Kidney glomerular epithelial cell (primary cell): ENCODE data around the gene SLC38A7.

Source experiments
- DNase-seq: peaks from one replicate; lab custom pipeline; 2025; lab: John Stamatoyannopoulos, UW

Gene SLC38A7

DNA sequence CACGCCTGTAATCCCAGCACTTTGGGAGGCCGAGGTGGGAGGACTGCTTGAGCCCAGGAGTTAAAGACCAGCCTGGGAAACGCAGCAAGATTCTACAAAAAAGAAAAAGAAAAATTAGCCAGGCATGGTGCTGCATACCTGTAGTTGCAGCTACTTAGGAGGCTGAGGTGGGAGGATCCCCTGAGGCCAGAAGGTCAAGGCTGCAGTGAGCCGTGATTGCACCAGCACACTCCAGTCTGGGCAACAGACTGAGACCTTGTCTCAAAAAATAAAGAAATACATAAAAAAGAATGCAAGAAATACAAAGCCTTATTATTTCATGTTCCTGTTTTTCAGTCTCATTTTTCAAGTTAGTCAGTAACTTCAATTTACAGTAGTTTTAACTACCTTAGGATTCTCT lies 49.1 kb downstream of the SLC38A7 start:
- no peak for DNase-seq

GRCh38 chr16:58634265-58634802 lies 50.2 kb downstream of the SLC38A7 start:
- DNase-seq = no peak

DNA sequence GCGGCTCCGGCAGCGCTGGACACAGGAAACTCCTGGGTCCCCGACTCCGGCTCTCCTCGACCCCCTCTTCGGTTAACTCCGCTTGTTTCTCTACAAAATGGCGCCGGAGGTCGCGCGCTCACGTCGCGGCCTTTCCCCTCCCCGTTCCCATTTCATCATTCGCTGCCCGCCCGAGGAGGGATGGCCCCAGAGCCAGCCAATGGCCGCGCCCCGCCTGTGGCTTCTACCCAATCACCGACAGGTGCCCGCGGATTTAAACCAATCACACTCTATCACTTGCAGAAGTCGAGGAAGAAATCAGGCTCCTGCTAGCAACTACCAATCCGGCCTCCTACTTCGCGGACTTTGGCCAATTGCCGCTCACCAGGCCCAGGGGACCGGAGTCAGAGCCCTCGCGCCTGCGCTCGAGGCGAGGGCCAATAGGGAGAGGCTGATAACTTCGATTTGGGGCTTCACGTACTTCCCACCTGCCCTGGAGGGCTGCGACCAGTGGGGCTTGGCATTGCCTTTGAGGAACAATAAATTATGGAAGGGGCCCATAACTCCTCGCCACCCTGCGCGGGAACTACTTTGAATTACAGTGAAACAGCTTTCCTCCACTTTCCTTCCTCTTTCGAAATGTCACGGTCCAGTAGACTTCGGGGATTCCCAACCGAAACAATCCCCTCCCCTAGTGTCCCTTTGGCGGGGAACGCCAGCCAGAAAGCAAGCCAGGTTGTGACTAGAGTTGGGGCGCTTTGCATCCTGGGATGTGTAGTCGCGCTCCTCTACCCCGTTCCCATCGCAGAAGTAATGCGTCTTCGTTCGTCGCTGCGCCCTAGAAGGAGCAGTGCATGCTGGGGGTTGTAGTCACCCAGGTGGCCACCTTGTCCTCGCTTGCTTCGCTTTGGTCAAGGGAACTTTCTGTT lies 54.6 kb downstream of the SLC38A7 start, which contains the start of gene CNOT1:
TSS of gene CNOT1 (minus strand) at position 94 of the 908 bp plus-strand sequence. CDS start 30,489 bp downstream, outside the sequence.
- peak; percentile 99 for DNase-seq

DNA sequence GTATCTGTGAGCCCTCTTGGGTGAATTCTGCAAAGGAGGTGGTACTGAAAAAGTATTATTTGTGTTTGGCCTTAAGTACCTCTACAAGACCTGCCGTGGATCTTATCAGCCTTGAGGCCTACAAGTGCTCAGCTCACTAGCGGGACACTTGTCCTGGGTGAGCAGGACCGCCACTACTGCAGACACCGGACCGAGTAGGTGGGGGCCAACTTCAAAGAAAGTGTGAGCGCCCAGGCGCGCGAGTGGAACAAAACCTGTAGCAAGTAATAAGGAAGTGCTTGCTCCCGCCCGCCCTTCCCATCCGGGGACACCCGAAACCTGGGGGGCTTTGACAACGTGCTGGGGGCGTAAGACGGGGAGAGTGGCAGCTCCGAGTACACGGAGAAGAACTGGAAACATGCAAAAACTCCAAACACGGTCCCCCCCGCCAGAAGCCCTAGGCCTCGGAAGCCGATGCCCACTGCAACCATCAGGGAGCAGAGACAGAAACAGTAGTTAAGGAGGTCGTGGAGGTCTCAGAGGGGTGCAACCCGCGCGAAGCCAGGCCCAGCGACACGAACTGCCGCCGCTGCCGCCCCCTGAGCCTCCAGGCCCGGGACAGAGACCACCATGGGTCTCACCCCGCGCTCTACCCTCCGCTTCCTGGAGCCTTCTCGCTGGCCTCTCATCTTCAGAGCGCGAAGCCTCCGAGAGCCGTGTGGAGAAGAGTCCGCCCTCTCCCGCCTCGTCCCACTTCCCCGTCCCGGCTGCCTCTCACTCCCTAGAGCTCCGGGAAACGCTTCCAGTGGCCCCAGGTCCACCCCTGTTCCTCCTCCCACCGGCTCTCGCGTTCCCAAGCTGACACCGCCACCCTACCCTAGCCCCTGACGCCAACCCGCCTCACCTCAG lies 55.5 kb downstream of the SLC38A7 start:
- peak; percentile 55 for DNase-seq

GRCh38 chr16:58624209-58624608 lies 60.4 kb downstream of the SLC38A7 start:
- DNase-seq = no peak

DNA sequence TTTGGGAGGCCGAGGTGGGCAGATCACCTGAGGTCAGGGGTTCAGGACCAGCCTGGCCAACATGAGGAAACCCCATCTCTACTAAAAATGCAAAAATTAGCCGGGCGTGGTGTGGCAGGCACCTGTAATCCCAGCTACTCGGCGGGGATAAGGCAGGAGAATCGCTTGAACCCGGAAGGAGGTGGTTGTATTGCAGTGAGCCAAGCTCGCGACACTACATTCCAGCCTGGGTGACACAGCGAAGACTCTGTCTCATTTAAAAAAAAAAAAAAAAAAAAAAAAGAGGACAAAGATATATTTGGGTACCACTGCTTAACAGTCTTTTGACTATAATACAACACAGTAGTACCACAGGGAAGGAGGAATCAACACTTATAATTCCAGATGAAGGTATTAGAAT lies 64.2 kb downstream of the SLC38A7 start:
- no peak for DNase-seq

GRCh38 chr16:58615280-58615679 lies 69.3 kb downstream of the SLC38A7 start:
- DNase-seq = no peak
